Measurements from ENCODE around the gene MATN1. TPM values are rescaled to one million over a fixed set of nuclear protein-coding genes. Genes with fewer than 3 reads are reported as not detected.

The MATN1 gene
- total RNA-seq, 1 donor from 2014 or later, result not detected

DNA sequence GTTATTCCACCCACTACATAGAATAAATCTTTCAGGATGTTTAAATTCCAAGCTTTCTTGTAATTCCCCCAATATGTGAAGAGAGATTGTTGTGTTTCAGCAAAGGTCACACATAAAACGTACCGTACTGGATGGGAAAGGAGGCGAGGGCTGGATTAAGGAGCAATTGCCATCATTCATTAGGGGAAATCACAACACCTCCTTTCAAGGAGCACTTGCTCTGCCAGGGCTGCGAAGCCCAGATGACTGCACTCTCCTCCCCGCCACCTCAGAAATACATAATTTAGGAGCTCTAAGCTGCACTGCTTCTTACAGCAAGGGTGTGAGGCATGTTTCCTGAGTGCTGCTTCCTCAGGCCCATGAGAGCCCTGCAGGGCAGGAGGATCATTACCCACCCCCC lies 29.6 kb downstream of the MATN1 start:
- DNase-seq, result no peak
- no peaks in the 10 kb centered on the region for H3K36me3 ChIP-seq
- H3K27me3 ChIP-seq (ENCODE audit: low read depth), result peaks cover 77% of the 10 kb centered on the region
- TF ChIP-seq, protein P1, sequence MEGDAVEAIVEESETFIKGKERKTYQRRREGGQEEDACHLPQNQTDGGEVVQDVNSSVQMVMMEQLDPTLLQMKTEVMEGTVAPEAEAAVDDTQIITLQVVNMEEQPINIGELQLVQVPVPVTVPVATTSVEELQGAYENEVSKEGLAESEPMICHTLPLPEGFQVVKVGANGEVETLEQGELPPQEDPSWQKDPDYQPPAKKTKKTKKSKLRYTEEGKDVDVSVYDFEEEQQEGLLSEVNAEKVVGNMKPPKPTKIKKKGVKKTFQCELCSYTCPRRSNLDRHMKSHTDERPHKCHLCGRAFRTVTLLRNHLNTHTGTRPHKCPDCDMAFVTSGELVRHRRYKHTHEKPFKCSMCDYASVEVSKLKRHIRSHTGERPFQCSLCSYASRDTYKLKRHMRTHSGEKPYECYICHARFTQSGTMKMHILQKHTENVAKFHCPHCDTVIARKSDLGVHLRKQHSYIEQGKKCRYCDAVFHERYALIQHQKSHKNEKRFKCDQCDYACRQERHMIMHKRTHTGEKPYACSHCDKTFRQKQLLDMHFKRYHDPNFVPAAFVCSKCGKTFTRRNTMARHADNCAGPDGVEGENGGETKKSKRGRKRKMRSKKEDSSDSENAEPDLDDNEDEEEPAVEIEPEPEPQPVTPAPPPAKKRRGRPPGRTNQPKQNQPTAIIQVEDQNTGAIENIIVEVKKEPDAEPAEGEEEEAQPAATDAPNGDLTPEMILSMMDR (IDR thresholded peaks at IDR 0.05; ENCODE audit: borderline replicate concordance), result no peak
- H3K4me1 ChIP-seq, result peaks cover 12% of the 10 kb centered on the region
- intact Hi-C loops (cut with micrococcal nuclease), result no loop called here
- no peak overlapping the region for H3K4me3 ChIP-seq
- H3K27ac ChIP-seq (replicated peaks), result no peak overlapping the region
- H3K9me3 ChIP-seq (replicated peaks), result no peaks in the 10 kb centered on the region

DNA sequence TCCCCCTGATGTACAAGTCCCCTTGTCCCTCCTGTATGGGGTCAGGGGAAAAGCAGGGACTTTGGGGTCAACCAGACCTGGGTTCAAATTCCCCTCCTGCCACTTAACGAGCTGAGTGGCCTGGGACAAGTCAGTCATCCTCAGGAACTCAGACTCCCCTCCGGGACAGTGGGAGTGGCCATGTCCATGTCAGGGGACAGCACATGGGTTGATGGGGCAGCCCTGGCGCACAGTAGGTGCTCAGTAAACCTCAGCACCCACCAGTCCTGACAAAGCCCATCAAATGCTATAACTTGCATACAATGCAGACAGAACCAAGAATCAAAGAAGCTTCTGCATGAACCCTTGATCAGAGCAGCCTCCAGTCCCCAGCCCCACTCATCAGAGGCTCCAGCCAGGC lies 30.0 kb downstream of the MATN1 start:
- Histone ChIP-seq H3K4me3 (no peak overlapping the region), H3K4me1 (peaks cover 9% of the 10 kb centered on the region), H3K27me3 (ENCODE audit: low read depth) (peaks cover 77% of the 10 kb centered on the region), H3K27ac (replicated peaks) (no peak overlapping the region), H3K9me3 (replicated peaks) (no peaks in the 10 kb centered on the region), H3K36me3 (no peaks in the 10 kb centered on the region)
- intact Hi-C loops (cut with micrococcal nuclease), result no loop called here
- TF ChIP-seq, protein P1 (IDR thresholded peaks at IDR 0.05; ENCODE audit: borderline replicate concordance), result no peak
- no peak for DNase-seq

DNA sequence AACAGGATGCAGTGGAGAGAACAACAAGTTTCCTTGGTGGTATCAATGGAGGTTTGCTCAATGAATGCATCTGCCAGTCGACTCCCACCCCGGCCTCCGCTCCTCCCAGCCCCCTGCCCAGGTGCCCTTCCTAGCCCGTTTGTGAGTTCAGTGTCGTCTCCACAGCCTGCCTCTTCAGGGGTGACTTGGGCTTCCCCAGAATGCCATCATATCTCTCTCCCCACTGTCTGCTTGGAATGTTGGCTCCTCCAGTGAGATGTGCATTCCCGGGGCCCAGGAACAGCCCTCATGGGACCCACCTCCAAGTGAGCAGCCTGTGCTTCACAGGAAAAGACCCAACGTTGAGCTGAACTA lies 30.5 kb downstream of the MATN1 start:
- H3K27ac ChIP-seq (replicated peaks), result no peak overlapping the region
- H3K4me3 ChIP-seq, result no peak overlapping the region
- TF ChIP-seq, protein P1 (IDR thresholded peaks at IDR 0.05; ENCODE audit: borderline replicate concordance), result no peak
- H3K4me1 ChIP-seq, result peaks cover 5% of the 10 kb centered on the region
- no peaks in the 10 kb centered on the region for H3K36me3 ChIP-seq
- intact Hi-C loops (cut with micrococcal nuclease), result no loop called here
- no peak for DNase-seq
- no peaks in the 10 kb centered on the region for H3K9me3 ChIP-seq (replicated peaks)
- peaks cover 77% of the 10 kb centered on the region for H3K27me3 ChIP-seq (ENCODE audit: low read depth)

DNA sequence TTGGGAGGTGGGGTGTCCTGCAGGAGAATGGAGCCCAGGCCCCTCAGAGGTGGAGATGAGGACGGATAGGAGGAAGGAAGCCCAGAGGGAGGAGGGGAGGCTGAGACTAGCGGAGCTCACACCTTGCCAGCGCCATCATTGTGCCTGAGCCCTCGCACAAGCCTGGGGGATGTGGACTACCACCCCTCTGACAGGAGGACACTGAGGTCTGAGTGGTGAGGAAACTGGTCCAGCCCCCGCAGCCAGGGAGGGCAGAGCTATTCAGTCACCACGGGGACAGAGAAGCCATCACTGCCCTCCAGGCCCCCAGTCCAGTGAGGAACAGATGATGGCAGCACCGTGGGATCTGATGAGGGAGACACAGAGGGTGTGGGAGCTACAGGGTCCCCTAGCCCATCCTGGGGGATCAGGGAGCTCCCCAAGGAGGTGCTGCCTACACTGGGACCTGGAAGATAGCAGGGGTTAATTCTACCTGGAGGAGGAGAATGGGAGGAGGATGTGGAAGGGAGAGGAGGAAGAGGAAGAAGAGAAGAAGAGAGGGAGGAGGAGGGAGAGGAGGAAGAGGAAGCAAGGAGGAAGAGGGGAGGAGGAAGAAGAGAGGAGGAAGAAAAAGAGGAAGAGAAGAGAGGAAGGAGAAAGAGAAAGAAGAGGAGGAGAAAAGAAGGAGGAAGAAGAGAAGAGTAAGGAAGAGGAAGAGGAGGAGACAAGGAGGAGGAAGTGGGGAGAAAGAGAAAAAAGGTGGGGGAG lies 31.0 kb downstream of the MATN1 start:
- Histone ChIP-seq H3K4me3 (no peak overlapping the region), H3K4me1 (no peaks in the 10 kb centered on the region), H3K9me3 (replicated peaks) (no peaks in the 10 kb centered on the region), H3K27ac (replicated peaks) (no peak overlapping the region), H3K27me3 (ENCODE audit: low read depth) (peaks cover 77% of the 10 kb centered on the region), H3K36me3 (no peaks in the 10 kb centered on the region)
- TF ChIP-seq, protein P1 (IDR thresholded peaks at IDR 0.05; ENCODE audit: borderline replicate concordance), result no peak
- DNase-seq, result no peak
- intact Hi-C loops (cut with micrococcal nuclease), result no loop called here

DNA sequence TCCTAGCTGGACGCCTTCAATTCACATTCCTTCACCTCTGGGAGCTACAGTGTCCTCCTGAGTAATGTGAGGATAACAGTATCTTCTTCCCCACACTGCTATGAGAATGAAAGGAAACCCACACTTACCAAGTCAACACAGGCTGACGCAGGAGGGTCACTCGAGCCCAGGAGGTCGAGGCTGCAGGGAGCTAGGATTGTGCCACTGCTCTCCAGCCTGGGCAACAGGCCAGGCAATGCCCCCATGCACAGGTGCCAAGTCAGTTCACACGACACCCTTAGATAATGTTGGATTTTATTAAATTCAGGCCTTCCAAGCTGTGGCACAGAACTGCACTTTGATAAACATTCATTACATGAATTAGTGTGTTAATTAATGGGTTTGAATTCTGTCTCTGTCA lies 31.9 kb downstream of the MATN1 start:
- peaks cover 83% of the 10 kb centered on the region for H3K27me3 ChIP-seq (ENCODE audit: low read depth)
- no peak for DNase-seq

More for the DNA sequence above, 31.9 kb downstream of the MATN1 start:
- Histone ChIP-seq H3K36me3 (no peaks in the 10 kb centered on the region), H3K9me3 (replicated peaks) (no peaks in the 10 kb centered on the region), H3K4me1 (no peaks in the 10 kb centered on the region), H3K4me3 (no peak overlapping the region), H3K27ac (replicated peaks) (no peak overlapping the region)
- TF ChIP-seq, protein P1 (IDR thresholded peaks at IDR 0.05; ENCODE audit: borderline replicate concordance), result no peak
- intact Hi-C loops (cut with micrococcal nuclease), result no loop called here

Measured in left ventricle myocardium inferior (tissue), 1 donor.